Inflammatory macrophage treated with lipopolysaccharide for 1 hour (primary cell): ENCODE measurements around the gene PCSK7.
A peak's percentile ranks its signal among the peaks of the same experiment; 100 is the strongest.
"Not testable (repeated sequence)": the region's sequence is repeated elsewhere in the genome, so short reads cannot be mapped to it uniquely, and the experiment has no call there.

Experiments used
- DNase-seq, 2 donors: peaks; one replicate each; pipeline ENCODE4 v3.0.0-alpha.2; 2020 to 2022

The PCSK7 gene

GRCh38 chr11:117195761-117196160 lies 36.1 kb downstream of the PCSK7 start:
- DNase-seq, result no peak

- no peak for DNase-seq
These were observed 36.6 kb downstream of the PCSK7 start for GRCh38 chr11:117195258-117195657.

GRCh38 chr11:117194267-117194666 lies 37.6 kb downstream of the PCSK7 start:
- no peak for DNase-seq

- DNase-seq, result no peak
These were observed 38.5 kb downstream of the PCSK7 start for GRCh38 chr11:117193130-117194020.

GRCh38 chr11:117192401-117192875 lies 39.4 kb downstream of the PCSK7 start:
- DNase-seq, result no peak

- no peak for DNase-seq
These were observed 40.0 kb downstream of the PCSK7 start for GRCh38 chr11:117191680-117192400.

GRCh38 chr11:117189941-117190544 lies 41.8 kb downstream of the PCSK7 start:
- no peak for DNase-seq

- DNase-seq, result peak; percentile 95 to 96
These were observed 42.5 kb downstream of the PCSK7 start for GRCh38 chr11:117189191-117189940.

- peak; percentile 72 to 85 for DNase-seq
These were observed 43.2 kb downstream of the PCSK7 start for GRCh38 chr11:117188620-117189081.

GRCh38 chr11:117187799-117188481 lies 43.9 kb downstream of the PCSK7 start:
- no peak for DNase-seq

- DNase-seq, result no peak
These were observed 44.5 kb downstream of the PCSK7 start for GRCh38 chr11:117187428-117187798.

- DNase-seq, result no peak
These were observed 44.9 kb downstream of the PCSK7 start for GRCh38 chr11:117187007-117187406.

GRCh38 chr11:117186431-117186761 lies 45.5 kb downstream of the PCSK7 start:
- DNase-seq, result no peak

GRCh38 chr11:117185736-117186430 lies 46.0 kb downstream of the PCSK7 start:
- peak; percentile 49 to 58 for DNase-seq

GRCh38 chr11:117183724-117184349 lies 48.0 kb downstream of the PCSK7 start:
- DNase-seq, result no peak

GRCh38 chr11:117183178-117183577 lies 48.7 kb downstream of the PCSK7 start:
- not testable (repeated sequence) for DNase-seq

- DNase-seq, result no peak
These were observed 49.3 kb downstream of the PCSK7 start for GRCh38 chr11:117182551-117182935.

- no peak for DNase-seq
These were observed 50.0 kb downstream of the PCSK7 start for GRCh38 chr11:117181586-117182550.

GRCh38 chr11:117180661-117181585 lies 51.0 kb downstream of the PCSK7 start:
- DNase-seq, result peak; percentile 74 to 77
